Activated naive CD4-positive, alpha-beta T cell treated with Interleukin-2 at 50 U/mL for 16 hours (primary cell): Measurements from ENCODE around the gene CUTC.
A peak's percentile ranks its signal among the peaks of the same experiment; 100 is the strongest.
"Not testable (repeated sequence)": the region's sequence is repeated elsewhere in the genome, so short reads cannot be mapped to it uniquely, and the experiment has no call there.

Source experiments
- DNase-seq: peaks from one replicate; pipeline ENCODE4 v3.0.0-alpha.2; 2020

Gene CUTC, protein sequence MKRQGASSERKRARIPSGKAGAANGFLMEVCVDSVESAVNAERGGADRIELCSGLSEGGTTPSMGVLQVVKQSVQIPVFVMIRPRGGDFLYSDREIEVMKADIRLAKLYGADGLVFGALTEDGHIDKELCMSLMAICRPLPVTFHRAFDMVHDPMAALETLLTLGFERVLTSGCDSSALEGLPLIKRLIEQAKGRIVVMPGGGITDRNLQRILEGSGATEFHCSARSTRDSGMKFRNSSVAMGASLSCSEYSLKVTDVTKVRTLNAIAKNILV

DNA sequence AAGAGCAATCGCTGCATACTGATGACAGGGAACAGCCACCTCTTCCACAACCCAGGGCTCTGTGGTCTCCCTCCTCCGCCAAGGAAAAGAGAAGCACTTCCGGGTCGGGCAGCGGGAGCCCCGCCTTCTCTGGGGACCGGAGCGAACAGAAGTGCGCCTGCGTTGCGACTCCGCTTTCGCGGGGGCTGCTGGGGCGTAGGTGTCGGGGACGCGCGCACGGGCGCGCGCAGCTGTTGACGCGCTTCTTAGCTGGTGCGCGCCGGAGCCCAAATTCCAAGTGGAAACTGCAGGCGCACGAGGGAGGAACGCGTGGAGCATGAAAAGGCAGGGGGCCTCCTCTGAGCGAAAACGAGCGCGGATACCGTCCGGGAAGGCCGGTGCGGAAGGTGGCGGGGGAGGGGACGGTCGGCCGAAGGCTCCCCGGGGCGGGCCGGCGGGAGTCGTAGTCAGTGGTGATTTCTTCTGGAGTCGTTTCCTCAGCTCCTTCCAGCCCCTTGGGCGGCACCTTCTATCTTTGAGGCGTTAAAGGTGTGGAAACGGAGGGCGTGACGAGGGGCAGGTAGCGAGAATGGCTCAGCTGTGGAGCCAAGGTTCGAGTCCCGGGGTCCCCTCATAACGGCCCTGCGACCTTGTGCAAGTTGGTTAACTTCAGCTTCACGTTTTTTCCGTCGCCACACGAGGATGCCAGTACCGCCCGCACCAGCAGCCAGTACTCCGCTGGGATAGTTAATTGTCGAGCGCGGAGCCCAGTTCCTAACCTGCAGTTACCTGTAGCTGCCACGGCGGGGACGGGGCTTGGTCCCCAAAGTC, at the start of gene CUTC, which contains the start of gene COX15:
Gene CUTC (plus strand): TSS at position 202 of the 810 bp plus-strand sequence. CDS start 115 bp downstream, at position 317.
Gene COX15 (minus strand): TSS at position 95 of the 810 bp plus-strand sequence. CDS start 78 bp downstream, at position 17.
- DNase-seq = peak; percentile 95

DNA sequence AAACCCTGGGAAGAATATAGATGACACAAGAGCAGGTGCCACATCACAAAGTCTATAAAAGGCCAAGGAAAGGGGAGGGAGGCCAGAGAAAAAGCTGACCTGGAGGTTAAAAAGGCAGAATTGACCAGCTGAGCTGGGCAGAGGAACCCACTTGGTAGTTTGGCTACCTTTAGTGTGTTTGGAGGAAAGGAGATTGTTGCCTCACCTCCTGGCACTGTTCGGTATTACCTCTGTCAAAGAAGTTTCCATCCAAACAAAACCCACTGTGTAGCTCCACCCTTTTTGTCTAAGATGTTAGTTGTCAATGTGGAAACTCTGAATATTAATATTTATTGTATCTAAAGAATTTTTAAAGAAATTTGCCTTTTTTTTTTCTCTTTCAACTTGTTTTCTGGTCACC, 49.3 kb upstream of the CUTC start:
- no peak for DNase-seq

DNA sequence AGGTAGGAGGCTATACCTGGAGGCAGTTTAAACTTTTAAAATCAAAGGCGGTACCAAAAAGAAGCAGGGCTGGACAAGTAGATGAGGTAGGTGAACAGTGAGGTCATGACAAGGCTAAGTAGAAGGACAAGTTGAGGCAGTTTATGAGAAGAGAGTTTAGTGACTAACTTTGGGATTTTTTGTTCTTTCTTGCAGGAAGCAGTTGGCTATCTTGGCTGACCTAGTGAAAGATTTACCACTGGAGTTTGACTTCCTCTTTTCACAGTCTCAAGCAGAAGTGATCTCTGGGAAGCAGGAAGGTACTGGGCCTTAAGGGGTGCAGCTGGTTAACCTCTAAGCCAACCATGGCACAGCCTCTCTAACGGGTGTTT, 46.5 kb upstream of the CUTC start:
- no peak for DNase-seq

GRCh38 chr10:99689461-99689860, 42.6 kb upstream of the CUTC start:
- no peak for DNase-seq

GRCh38 chr10:99693933-99694583, 38.0 kb upstream of the CUTC start:
- no peak for DNase-seq

DNA sequence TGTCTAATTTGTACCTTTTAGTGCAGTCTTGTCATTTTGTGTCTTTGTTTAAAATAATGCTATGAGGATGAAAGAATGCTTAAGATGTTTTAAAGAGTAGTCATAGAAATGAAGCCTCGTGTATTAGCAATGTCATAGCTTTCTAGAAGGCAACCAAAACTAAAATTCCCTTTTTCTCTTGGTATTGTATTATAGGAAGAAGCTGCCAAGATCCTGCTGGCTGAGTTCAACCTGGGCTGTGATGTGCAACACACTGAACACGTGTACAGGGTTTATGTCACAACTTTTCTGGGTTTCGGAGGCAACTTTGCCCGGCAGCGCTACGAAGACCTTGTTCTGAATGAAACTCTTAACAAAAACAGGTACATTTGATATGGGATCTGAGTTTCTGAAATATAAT, 36.3 kb upstream of the CUTC start:
- DNase-seq = no peak

GRCh38 chr10:99698504-99699080, 33.4 kb upstream of the CUTC start:
- no peak for DNase-seq

DNA sequence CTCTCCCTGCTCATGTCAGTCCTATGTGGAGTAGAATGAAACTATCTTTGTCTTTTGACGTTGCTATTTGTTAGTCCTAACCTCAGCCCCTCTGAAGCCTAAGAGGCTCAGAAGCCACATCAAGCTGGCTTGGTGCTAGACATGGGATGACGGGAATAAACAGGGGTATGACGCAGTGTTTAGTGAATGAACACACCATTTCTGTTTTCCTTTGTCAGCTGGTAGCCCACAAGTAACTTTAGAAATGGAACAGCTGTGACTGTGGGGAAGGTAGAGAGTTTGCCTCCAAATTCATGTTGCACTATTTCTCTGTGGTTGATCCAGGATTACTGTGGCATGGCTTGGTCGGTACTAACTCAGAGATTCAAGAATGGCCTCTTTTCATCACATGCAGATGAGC, 31.4 kb upstream of the CUTC start:
- no peak for DNase-seq

DNA sequence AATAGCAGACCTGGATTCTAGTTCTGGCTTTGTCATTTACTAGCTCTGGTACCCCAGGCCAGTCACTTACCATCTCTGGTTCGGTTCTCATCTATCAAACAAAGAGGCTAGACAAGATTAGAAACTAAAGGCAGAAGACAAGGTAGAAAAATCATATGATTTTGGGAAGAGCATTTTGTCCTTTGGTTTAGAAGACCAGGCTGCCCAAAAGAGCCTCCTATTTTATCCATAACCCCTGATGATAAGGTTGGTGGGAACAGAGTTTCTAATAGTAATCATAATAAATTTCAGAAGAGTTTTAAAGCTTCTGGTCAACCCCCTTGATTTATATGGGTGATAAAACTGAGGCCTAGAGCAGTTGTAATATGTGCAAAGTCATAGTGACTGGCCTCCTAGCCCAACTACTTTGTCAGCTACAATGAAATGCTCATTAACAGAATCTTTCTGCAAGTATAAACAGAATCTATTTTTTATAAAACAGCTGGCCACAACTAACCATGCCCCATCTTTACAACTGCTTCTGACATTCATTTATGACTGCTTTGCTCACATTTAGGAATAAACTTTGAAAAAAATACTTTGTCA, 23.5 kb upstream of the CUTC start:
- no peak for DNase-seq

GRCh38 chr10:99709480-99710229, 22.4 kb upstream of the CUTC start:
- no peak for DNase-seq

DNA sequence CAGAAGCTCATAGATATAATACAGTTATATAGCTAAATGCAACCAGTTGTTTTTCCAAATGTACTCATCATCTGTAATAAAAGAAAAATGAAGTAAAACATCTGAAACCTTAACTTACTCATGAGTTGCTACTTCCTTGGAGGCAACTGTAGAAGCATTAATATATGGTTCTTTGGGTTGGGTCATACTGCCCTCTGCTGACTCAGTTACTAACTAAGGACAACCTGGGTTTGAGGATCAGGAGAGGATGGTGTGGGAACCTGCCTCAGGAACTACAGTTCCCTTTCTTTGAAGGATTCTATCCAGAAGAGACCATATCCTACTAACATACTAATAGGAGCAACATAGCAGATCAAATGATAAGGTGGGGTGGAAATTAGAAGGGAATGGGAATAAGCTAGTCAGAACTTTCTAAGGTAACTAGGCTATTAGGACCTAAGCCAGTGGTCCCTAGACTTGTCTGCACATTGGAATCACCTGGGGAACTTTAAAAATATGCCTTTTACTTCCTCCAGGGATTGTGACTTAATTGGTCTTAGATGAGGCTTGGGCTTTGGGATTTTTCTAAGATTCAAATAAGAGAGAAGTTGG, 20.8 kb upstream of the CUTC start:
- no peak for DNase-seq

GRCh38 chr10:99714446-99714845, 17.6 kb upstream of the CUTC start:
- no peak for DNase-seq

GRCh38 chr10:99720387-99720786, 11.6 kb upstream of the CUTC start:
- DNase-seq = no peak

GRCh38 chr10:99730026-99730425, 2.0 kb upstream of the CUTC start:
- DNase-seq = no peak

DNA sequence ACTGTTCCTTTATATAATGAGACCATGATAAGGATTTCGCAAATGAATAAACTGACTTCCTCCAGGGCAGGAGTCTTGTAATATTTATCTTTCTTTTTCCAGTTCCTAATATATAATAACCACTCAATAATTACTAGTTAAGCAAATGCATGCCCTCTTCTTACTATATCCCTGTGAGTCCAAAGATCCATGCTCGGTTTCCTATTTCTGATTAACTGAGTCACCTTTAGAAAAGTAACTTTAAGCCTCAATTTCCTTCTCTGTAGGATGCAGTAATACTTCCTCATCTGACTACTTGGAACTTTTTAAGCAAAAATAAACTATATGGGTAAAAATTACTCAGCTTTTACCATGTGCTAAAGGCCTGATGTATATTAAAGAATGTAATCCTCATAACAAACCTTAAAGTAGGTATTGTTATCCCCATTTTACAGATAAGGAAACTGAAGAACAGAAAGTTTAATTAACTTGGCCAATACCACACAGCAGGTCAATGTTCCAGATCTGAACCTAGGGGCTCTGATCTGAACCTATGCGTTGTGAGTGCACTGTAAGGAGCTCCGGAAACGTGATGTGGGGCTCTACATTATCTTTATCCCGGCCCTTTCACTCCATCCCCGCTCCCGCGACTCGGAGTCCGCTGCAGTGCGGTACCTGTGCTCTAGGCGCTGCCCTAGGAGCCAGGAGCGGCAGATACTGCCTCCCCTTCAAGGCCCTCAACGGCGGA, 565 bp upstream of the CUTC start:
- no peak for DNase-seq

DNA sequence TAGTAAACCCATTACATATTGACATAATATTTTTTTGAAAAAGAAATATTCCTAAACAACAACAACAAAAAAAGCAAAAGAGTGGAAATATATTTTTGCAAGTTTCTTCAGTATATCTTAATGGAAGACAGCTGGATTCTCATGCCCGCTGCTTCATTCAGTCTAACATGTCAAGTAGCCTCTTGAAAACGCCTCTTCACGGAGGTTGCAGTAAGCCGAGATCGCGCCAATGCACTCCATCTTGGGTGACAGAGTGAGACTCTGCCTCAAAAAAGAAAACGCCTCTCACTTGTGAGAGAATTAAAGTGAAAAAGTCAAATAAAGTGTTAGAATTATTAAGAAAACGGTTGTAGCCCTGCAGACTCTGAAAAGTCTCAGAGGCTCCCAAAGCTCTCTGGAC, 1.3 kb downstream of the CUTC start:
- DNase-seq = no peak

DNA sequence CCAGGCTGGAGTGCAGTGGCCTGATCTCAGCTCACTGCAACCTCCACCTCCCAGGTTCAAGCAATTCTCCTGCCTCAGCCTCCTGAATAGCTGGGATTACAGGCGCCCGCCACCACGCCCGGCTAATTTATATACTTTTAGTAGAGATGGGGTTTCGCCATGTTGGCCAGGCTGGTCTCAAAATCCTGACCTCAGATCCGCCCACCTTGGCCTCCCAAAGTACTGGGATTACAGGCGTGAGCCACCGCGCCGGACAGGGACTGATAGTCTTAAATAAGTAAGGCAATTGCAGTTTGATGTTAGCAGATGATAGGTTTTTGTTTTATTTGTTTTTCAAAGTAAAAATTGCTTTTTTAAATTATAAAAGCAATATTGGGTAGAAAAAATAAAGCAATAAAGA, 2.1 kb downstream of the CUTC start:
- not testable (repeated sequence) for DNase-seq

DNA sequence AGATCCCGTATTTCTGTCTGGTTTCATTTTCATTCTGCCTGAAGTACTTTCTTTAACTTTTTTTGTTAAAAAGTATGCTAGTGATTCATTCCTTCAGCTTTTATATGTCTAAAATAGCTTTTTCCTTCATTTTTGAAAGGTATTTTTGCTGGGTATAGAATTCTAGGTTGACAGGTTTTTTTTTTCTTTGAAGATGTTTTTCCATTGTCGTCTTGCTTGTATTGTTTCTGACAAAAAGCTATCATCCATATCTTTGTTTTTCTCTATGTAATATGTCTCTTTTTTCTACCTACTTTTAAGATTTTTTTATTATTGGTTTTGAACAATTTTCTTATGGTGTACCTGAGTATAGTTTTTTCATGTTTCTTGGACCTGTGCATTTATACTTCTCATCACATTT, 8.2 kb downstream of the CUTC start:
- no peak for DNase-seq

DNA sequence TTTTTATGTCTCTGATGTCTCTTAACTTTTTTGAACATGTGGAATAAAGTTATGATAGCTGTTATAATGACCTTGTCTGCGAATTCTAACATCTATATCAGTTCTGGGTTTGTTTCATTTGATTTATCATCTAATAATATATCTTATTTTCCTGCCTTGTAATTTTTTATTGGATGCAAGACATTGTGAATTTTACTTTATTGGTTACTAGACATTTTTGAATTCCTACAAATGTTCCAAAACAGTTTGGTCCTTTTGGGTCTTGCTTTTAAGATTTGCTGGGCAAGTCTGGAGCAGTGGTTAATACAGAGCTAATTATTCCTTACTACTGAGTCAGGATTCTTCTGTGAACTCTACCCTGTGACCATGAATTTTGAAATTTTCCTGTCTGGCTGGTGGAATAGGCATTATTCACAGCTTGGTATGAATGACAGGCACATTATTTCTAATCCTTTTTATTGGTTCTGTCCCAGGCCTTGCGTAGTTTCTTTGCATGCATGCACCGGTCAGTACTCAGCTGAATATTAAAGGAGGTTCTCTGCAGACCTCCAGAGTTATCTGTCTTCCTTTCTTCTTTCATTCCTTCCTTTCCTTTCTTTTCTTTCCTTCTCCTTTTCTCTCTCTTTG, 9.0 kb downstream of the CUTC start:
- DNase-seq = no peak

GRCh38 chr10:99742254-99742653, 10.2 kb downstream of the CUTC start:
- DNase-seq = no peak

GRCh38 chr10:99742701-99743100, 10.7 kb downstream of the CUTC start:
- DNase-seq = no peak
